HCT116 (cell line): ENCODE data around the gene RDH8. TPM values are rescaled to one million over a fixed set of nuclear protein-coding genes. Genes with fewer than 3 reads are reported as not detected.

Experiments
- ATAC-seq: fragments of 200-7000 bp; cut with Tn5 transposase; 2 replicates; pipeline ENCODE4 v1.9.1; 2020; ENCODE audit warnings: mild to moderate bottlenecking, moderate library complexity
- BruUV-seq: library from RNA; stranded (reverse); fragments of 400-500 nt; replicated peaks from 2 replicates; lab custom pipeline; 2021; lab: Mats Ljungman, UMichigan
- CTCF ChIA-PET: fragments of 300-600 bp; sonication (Branson Sonifier 250); formaldehyde crosslinking; loops from one replicate; lab custom pipeline; 2021; ENCODE audit warnings: antibody characterized with exemption; lab: Charles Lee
- POLR2A ChIA-PET: fragments of 300-600, 350-600 bp; sonication (Branson Sonifier 250); formaldehyde crosslinking; loops from one replicate; lab custom pipeline; 2021; ENCODE audit warnings: antibody characterized with exemption; lab: Charles Lee
- RAD21 ChIA-PET, 2 experiments: fragments of 300-600 bp; sonication (Branson Sonifier 250); formaldehyde crosslinking; loops; one replicate each; lab custom pipeline; 2023; ENCODE audit warnings: low total read pairs in 2 of 2; ENCODE audit not compliant: uncharacterized antibody in 2 of 2, unreplicated experiment in 2 of 2, low non-redundant PET in 1 of 2; lab: Charles Lee
- DNase-seq: peaks from one replicate; pipeline ENCODE4 v3.0.0-alpha.2; 2010; ENCODE audit warnings: low read depth, low spot score
- H2AFZ ChIP-seq: fragments of 200-600 bp; shearing (Covaris generic), sonication (generic); 2 replicates; pipeline ENCODE4 v1.6.1; 2017; ENCODE audit warnings: low read depth, mixed run types, mixed read lengths, antibody characterized with exemption, low read length; ENCODE audit not compliant: poor library complexity, severe bottlenecking
- H3K27ac ChIP-seq: 2 replicates; pipeline ENCODE4 v1.5.1; 2012; ENCODE audit warnings: low read depth, low read length
- H3K27me3 ChIP-seq: fragments of 200-600 bp; sonication (generic); 2 replicates; pipeline ENCODE4 v1.6.1; 2016; ENCODE audit warnings: mixed run types, low read length, mixed read lengths; ENCODE audit not compliant: insufficient read depth
- H3K36me3 ChIP-seq, 2 experiments: fragments of 200-500 bp in 1 of 2; fragments of 200-600 bp in 1 of 2; sonication (Bioruptor generic) in 1 of 2; sonication (generic) in 1 of 2; 2 replicates each; pipeline versions ENCODE4 v1.5.1 to v1.6.1; 2014 to 2016; ENCODE audit warnings: low read length in 2 of 2, inconsistent platforms in 1 of 2, mixed read lengths in 1 of 2, mixed run types in 1 of 2; ENCODE audit not compliant: insufficient read depth in 2 of 2, control insufficient read depth in 1 of 2
- H3K4me1 ChIP-seq, 2 experiments: fragments of 200-600 bp in 1 of 2; sonication (generic) in 1 of 2; 2 replicates each; pipeline versions ENCODE4 v1.5.1 to v1.6.1; 2012 to 2017; ENCODE audit warnings: low read length in 2 of 2, inconsistent platforms in 1 of 2, mild to moderate bottlenecking in 1 of 2, mixed read lengths in 1 of 2, mixed run types in 1 of 2, moderate library complexity in 1 of 2; ENCODE audit not compliant: insufficient read depth in 2 of 2, control insufficient read depth in 1 of 2
- H3K4me2 ChIP-seq: fragments of 200-600 bp; sonication (generic); 2 replicates; pipeline ENCODE4 v1.6.1; 2017; ENCODE audit warnings: mixed run types, low read length, mixed read lengths
- H3K4me3 ChIP-seq, 2 experiments: fragments of 200-600 bp in 1 of 2; sonication (generic) in 1 of 2; replicated peaks in 1 of 2; 2 replicates each; pipeline ENCODE4 v1.5.1; 2011 to 2016; ENCODE audit warnings: low read length in 2 of 2, control low read depth in 1 of 2, low read depth in 1 of 2, mild to moderate bottlenecking in 1 of 2, mixed read lengths in 1 of 2, mixed run types in 1 of 2
- H3K79me2 ChIP-seq: fragments of 200-600 bp; sonication (generic); 2 replicates; pipeline ENCODE4 v1.6.1; 2017; ENCODE audit warnings: mild to moderate bottlenecking, mixed run types, low read length, moderate library complexity, mixed read lengths; ENCODE audit not compliant: insufficient read depth
- H3K9ac ChIP-seq: fragments of 200-600 bp; sonication (generic); 2 replicates; pipeline ENCODE4 v1.6.1; 2016; ENCODE audit warnings: low read length, mixed read lengths
- H3K9me2 ChIP-seq: fragments of 200-600 bp; sonication (generic), shearing (Covaris generic); 2 replicates; pipeline ENCODE4 v1.6.1; 2017; ENCODE audit warnings: mixed run types, mild to moderate bottlenecking, moderate library complexity; ENCODE audit not compliant: insufficient read depth
- H3K9me3 ChIP-seq, 2 experiments: fragments of 200-500 bp in 1 of 2; fragments of 200-600 bp in 1 of 2; sonication (Bioruptor generic) in 1 of 2; sonication (generic) in 1 of 2; 2 replicates each; pipeline ENCODE4 v1.6.1; 2014 to 2017; ENCODE audit warnings: low read length in 2 of 2, mixed read lengths in 2 of 2, inconsistent platforms in 1 of 2, low read depth in 1 of 2, mild to moderate bottlenecking in 1 of 2, mixed run types in 1 of 2, moderate library complexity in 1 of 2; ENCODE audit not compliant: control insufficient read depth in 1 of 2, insufficient read depth in 1 of 2
- H4K20me1 ChIP-seq: fragments of 200-600 bp; sonication (generic), shearing (Covaris generic); 2 replicates; pipeline ENCODE4 v1.6.1; 2017; ENCODE audit warnings: mixed run types, mild to moderate bottlenecking, moderate library complexity; ENCODE audit not compliant: insufficient read depth
- ATF3 ChIP-seq: IDR thresholded peaks from 2 replicates; pipeline ENCODE4 v1.6.1; 2012
- CBX3 ChIP-seq: IDR thresholded peaks from 2 replicates; pipeline ENCODE4 v1.6.1; 2012; ENCODE audit warnings: low read depth
- EGR1 ChIP-seq: IDR thresholded peaks from 2 replicates; pipeline ENCODE4 v1.6.1; 2012; ENCODE audit warnings: low read depth
- ELF1 ChIP-seq: IDR thresholded peaks from 2 replicates; pipeline ENCODE4 v1.6.1; 2012; ENCODE audit warnings: low read depth, borderline replicate concordance
- EZH2 ChIP-seq: fragments of 200-600 bp; sonication (generic); IDR thresholded peaks from 2 replicates; pipeline ENCODE4 v1.6.1; 2017; ENCODE audit warnings: antibody characterized with exemption, mixed run types
- EZH2phosphoT487 ChIP-seq: fragments of 200-600 bp; IDR thresholded peaks from 2 replicates; pipeline ENCODE4 v1.6.1; 2018; ENCODE audit warnings: antibody characterized with exemption, borderline replicate concordance
- JUND ChIP-seq: IDR thresholded peaks from 2 replicates; pipeline ENCODE4 v1.6.1; 2012
- POLR2A ChIP-seq: IDR thresholded peaks from 2 replicates; pipeline ENCODE4 v1.7.0; 2011; ENCODE audit warnings: borderline replicate concordance; ENCODE audit not compliant: insufficient read depth, insufficient read length; ENCODE audit errors: extremely low read depth
- POLR2AphosphoS5 ChIP-seq: IDR thresholded peaks from 2 replicates; pipeline ENCODE4 v1.6.1; 2011; ENCODE audit warnings: mild to moderate bottlenecking, low read depth, low read length, moderate library complexity
- RAD21 ChIP-seq: IDR thresholded peaks from 2 replicates; pipeline ENCODE4 v1.6.1; 2012; ENCODE audit warnings: low read depth, mild to moderate bottlenecking
- SIN3A ChIP-seq: IDR thresholded peaks from 2 replicates; pipeline ENCODE4 v1.6.1; 2012; ENCODE audit warnings: low read depth
- SP1 ChIP-seq: IDR thresholded peaks from 2 replicates; pipeline ENCODE4 v1.6.1; 2012; ENCODE audit warnings: low read depth
- SRF ChIP-seq: IDR thresholded peaks from 2 replicates; pipeline ENCODE4 v1.6.1; 2012; ENCODE audit warnings: low read depth
- TCF7L2 ChIP-seq: IDR thresholded peaks from 2 replicates; pipeline ENCODE4 v1.7.0; 2011; ENCODE audit warnings: borderline replicate concordance, inconsistent platforms; ENCODE audit not compliant: insufficient read depth, insufficient read length; ENCODE audit errors: extremely low read depth
- YY1 ChIP-seq: IDR thresholded peaks from 2 replicates; pipeline ENCODE4 v1.6.1; 2011; ENCODE audit warnings: low read length, low read depth, moderate library complexity, mild to moderate bottlenecking; ENCODE audit not compliant: insufficient replicate concordance; ENCODE audit errors: extremely low read depth
- ZFX ChIP-seq: fragments of 450-650 bp; IDR thresholded peaks from 2 replicates; pipeline ENCODE4 v1.6.1; 2017
- intact Hi-C: fragments of 100-400 bp; cut with micrococcal nuclease; formaldehyde crosslinking; loops from 2 replicates; pipeline ENCODE4 v1.10.0; 2022
- total RNA-seq: library from RNA; stranded (reverse); gene quantifications from one replicate; pipeline ENCODE4 v1.2.1, GENCODE V29; 2021; ENCODE audit not compliant: unreplicated experiment
- TF ChIP-seq, protein P1 (sequence below): IDR thresholded peaks from 2 replicates; pipeline ENCODE4 v1.6.1; 2012
- TF ChIP-seq, protein P2 (sequence below): IDR thresholded peaks from 2 replicates; pipeline ENCODE4 v1.6.1; 2011; ENCODE audit warnings: mild to moderate bottlenecking, low read length, moderate library complexity; ENCODE audit not compliant: insufficient replicate concordance; ENCODE audit errors: extremely low read depth
- TF ChIP-seq, protein P3 (sequence below), 3 experiments: fragments of 200-600 bp in 1 of 3; sonication (generic) in 1 of 3; IDR thresholded peaks in 2 of 3; conservative IDR thresholded peaks in 1 of 3; 2 replicates each; pipeline ENCODE4 v1.5.1; 2012 to 2017; ENCODE audit warnings: low read depth in 2 of 3, low read length in 2 of 3, antibody characterized with exemption in 1 of 3, borderline replicate concordance in 1 of 3, control low read depth in 1 of 3, mild to moderate bottlenecking in 1 of 3, mixed read lengths in 1 of 3, mixed run types in 1 of 3, moderate library complexity in 1 of 3; ENCODE audit not compliant: insufficient read depth in 1 of 3

The RDH8 gene
- total RNA-seq, 1 experiment from 2014 or later, result not detected

DNA sequence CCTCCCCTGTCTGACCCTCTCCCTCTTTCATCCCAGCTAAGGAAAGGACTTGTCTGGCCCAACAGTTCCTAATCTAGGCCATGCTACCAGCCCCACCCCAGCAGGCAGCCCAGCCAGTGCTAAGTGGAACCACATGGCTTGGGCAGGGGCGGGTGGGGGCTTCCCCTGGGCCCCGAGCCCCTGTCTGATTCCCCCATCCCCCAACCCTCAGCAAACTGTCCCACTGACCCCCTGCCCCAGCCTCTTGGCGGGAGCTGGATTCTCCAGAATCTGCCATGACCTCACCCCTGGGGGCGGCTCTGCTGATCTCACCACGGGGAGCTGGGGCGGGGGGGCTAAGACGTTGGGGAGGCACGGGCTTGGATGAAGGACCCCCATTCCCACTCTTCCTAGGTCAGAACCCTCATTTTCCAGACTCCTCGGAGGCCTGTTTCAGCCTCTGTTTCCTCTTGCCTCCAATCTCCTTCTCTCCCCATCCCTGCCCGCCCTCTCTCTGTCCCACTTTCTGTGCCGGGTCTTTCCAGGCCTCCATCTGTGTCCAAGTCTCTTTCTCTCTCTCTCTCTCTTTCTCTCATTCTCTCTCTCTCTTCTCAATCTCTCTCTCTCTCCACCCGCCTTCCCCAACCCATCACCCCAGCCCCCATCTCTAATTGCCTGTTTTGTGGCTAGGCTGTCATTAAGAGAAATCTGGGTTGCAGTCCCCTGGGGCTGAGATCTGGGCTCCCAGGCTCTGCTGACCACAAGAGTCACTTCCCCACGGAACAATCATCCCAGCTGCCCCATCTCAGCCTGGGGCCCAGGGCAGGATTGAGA is 5.7 kb upstream of the RDH8 start:
- CTCF ChIA-PET, result interaction anchor here (0.7 kb wide), 1 partner anchor 46 kb away, joined by 10 read pairs; no protein-coding TSS in a partner anchor
- TF ChIP-seq SRF (no peak), EGR1 (no peak), TCF7L2 (no peak), RAD21 (no peak), EZH2phosphoT487 (no peak), CBX3 (no peak), YY1 (no peak), ZFX (no peak), ELF1 (no peak), JUND (no peak), SIN3A (no peak), EZH2 (no peak), POLR2A (no peak), POLR2AphosphoS5 (no peak), ATF3 (no peak), SP1 (no peak)
- TF ChIP-seq, protein P1, sequence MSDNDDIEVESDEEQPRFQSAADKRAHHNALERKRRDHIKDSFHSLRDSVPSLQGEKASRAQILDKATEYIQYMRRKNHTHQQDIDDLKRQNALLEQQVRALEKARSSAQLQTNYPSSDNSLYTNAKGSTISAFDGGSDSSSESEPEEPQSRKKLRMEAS, result no peak
- TF ChIP-seq, protein P2, sequence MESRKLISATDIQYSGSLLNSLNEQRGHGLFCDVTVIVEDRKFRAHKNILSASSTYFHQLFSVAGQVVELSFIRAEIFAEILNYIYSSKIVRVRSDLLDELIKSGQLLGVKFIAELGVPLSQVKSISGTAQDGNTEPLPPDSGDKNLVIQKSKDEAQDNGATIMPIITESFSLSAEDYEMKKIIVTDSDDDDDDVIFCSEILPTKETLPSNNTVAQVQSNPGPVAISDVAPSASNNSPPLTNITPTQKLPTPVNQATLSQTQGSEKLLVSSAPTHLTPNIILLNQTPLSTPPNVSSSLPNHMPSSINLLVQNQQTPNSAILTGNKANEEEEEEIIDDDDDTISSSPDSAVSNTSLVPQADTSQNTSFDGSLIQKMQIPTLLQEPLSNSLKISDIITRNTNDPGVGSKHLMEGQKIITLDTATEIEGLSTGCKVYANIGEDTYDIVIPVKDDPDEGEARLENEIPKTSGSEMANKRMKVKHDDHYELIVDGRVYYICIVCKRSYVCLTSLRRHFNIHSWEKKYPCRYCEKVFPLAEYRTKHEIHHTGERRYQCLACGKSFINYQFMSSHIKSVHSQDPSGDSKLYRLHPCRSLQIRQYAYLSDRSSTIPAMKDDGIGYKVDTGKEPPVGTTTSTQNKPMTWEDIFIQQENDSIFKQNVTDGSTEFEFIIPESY, result no peak
- TF ChIP-seq, protein P3, sequence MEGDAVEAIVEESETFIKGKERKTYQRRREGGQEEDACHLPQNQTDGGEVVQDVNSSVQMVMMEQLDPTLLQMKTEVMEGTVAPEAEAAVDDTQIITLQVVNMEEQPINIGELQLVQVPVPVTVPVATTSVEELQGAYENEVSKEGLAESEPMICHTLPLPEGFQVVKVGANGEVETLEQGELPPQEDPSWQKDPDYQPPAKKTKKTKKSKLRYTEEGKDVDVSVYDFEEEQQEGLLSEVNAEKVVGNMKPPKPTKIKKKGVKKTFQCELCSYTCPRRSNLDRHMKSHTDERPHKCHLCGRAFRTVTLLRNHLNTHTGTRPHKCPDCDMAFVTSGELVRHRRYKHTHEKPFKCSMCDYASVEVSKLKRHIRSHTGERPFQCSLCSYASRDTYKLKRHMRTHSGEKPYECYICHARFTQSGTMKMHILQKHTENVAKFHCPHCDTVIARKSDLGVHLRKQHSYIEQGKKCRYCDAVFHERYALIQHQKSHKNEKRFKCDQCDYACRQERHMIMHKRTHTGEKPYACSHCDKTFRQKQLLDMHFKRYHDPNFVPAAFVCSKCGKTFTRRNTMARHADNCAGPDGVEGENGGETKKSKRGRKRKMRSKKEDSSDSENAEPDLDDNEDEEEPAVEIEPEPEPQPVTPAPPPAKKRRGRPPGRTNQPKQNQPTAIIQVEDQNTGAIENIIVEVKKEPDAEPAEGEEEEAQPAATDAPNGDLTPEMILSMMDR (IDR thresholded peaks at IDR 0.05 in 2 of 3, conservative IDR thresholded peaks at IDR 0.05 in 1 of 3; ENCODE audit: borderline replicate concordance in 1 of 3, insufficient read depth in 1 of 3, low read depth in 2 of 3, low read length in 2 of 3), result no peak

More for the DNA sequence above, 5.7 kb upstream of the RDH8 start:
- ChIA-PET POLR2A (interaction anchor here (0.7 kb wide), 1 partner anchor 25 kb away, joined by 3 read pairs; no protein-coding TSS in a partner anchor), RAD21 (no interaction called here)
- no peak overlapping the region for H2AFZ ChIP-seq
- no peak overlapping the region for H3K27ac ChIP-seq
- no peak for ATAC-seq
- H3K4me1 ChIP-seq, result peaks cover 0 to 23% of the 10 kb centered on the region in 2 experiments; a peak in 2 of 4 replicates
- H3K9me2 ChIP-seq, result no peaks in the 10 kb centered on the region
- H4K20me1 ChIP-seq, result no peaks in the 10 kb centered on the region
- no peaks in the 10 kb centered on the region for H3K9me3 ChIP-seq
- no peak overlapping the region for H3K4me3 ChIP-seq
- no peak overlapping the region for H3K9ac ChIP-seq
- no peaks in the 10 kb centered on the region for H3K36me3 ChIP-seq
- DNase-seq, result no peak
- BruUV-seq, result no TSS peak
- no peak overlapping the region for H3K4me2 ChIP-seq
- H3K27me3 ChIP-seq, result peaks cover 37% of the 10 kb centered on the region; the same call in 1 of the 2 replicates
- intact Hi-C loops, result no loop called here
- H3K79me2 ChIP-seq, result no peaks in the 10 kb centered on the region
